Large intestine (tissue), 3 donors: Measurements from ENCODE around the gene VEPH1. TPM values are rescaled to one million over a fixed set of nuclear protein-coding genes. Genes with fewer than 3 reads are reported as not detected.

ENCODE experiments used
- DNase-seq, 2 donors: peaks; one replicate each; pipeline versions ENCODE4 v3.0.0 to v3.0.0-alpha.2; 2013
- H3K27ac ChIP-seq: one replicate; pipeline ENCODE4 v1.5.1; 2013; ENCODE audit warnings: low read length
- H3K27me3 ChIP-seq: 2 replicates; pipeline ENCODE4 v1.6.1; 2013; ENCODE audit warnings: low read length; ENCODE audit not compliant: control insufficient read depth, insufficient read depth
- H3K36me3 ChIP-seq: 2 replicates; pipeline ENCODE4 v1.6.1; 2013; ENCODE audit warnings: low read length; ENCODE audit not compliant: control insufficient read depth, insufficient read depth
- H3K4me1 ChIP-seq: one replicate; pipeline ENCODE4 v1.6.1; 2013; ENCODE audit warnings: low read length; ENCODE audit not compliant: control insufficient read depth, insufficient read depth
- H3K4me3 ChIP-seq: one replicate; pipeline ENCODE4 v1.5.1; 2013; ENCODE audit warnings: low read length
- H3K9me3 ChIP-seq: one replicate; pipeline ENCODE4 v1.6.1; 2013; ENCODE audit warnings: mild to moderate bottlenecking, low read depth, low read length, moderate library complexity; ENCODE audit not compliant: control insufficient read depth
- WGBS: methylation state at CpG from one replicate; pipeline ENCODE4 v1.1.5; 2013; ENCODE audit warnings: low lambda C conversion rate; ENCODE audit not compliant: insufficient coverage; 5-methylcytosine and 5-hydroxymethylcytosine counted together
- polyA plus RNA-seq: library from polyadenylated mRNA; unstranded; fragments of 120-200 nt; gene quantifications from one replicate; pipeline ENCODE4 v1.2.1, GENCODE V29; 2013

The VEPH1 gene
- polyA plus RNA-seq, 1 donor, result 0.63 TPM

GRCh38 chr3:157265931-157266330 is 237.3 kb downstream of the VEPH1 start:
- Histone ChIP-seq H3K4me1 (no peaks in the 10 kb centered on the region), H3K27ac (no peak overlapping the region), H3K36me3 (no peaks in the 10 kb centered on the region), H3K27me3 (no peaks in the 10 kb centered on the region), H3K4me3 (no peak overlapping the region), H3K9me3 (no peaks in the 10 kb centered on the region)
- WGBS, result no CpG with 5 or more reads among the region's 1 CpG
- DNase-seq, result no peak

- no peaks in the 10 kb centered on the region for H3K27me3 ChIP-seq
- H3K4me1 ChIP-seq, result no peaks in the 10 kb centered on the region
- no peak overlapping the region for H3K4me3 ChIP-seq
- no peak overlapping the region for H3K27ac ChIP-seq
- H3K36me3 ChIP-seq, result no peaks in the 10 kb centered on the region
- H3K9me3 ChIP-seq, result no peaks in the 10 kb centered on the region
- WGBS, result no CpG with 5 or more reads among the region's 1 CpG
- no peak for DNase-seq
Observed at GRCh38 chr3:157263027-157263426, 240.2 kb downstream of the VEPH1 start.

DNA sequence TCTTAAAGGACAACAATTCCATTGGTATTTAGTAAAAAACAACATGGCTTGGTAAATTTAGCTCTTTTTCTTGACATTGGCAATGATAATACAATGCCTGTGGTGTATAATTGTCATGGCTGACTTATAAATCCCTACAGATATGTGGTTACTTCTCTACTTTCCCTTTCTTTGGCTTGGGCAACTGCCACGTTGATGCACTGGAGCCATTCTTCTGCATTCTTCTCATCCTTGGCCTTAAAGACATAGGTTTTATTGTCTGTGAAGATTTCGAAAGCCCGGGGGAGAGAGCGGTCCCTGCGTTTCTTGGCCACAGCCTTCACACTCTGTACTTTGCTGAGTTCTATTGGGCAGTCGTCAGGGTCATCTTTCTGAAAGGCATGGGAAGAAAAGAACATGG is 242.2 kb downstream of the VEPH1 start:
- no peaks in the 10 kb centered on the region for H3K27me3 ChIP-seq
- no peaks in the 10 kb centered on the region for H3K9me3 ChIP-seq
- no peaks in the 10 kb centered on the region for H3K36me3 ChIP-seq
- no peaks in the 10 kb centered on the region for H3K4me1 ChIP-seq
- H3K4me3 ChIP-seq, result no peak overlapping the region
- WGBS, result 70% methylated on average over 2 of the region's 6 CpGs
- DNase-seq, result no peak
- no peak overlapping the region for H3K27ac ChIP-seq

DNA sequence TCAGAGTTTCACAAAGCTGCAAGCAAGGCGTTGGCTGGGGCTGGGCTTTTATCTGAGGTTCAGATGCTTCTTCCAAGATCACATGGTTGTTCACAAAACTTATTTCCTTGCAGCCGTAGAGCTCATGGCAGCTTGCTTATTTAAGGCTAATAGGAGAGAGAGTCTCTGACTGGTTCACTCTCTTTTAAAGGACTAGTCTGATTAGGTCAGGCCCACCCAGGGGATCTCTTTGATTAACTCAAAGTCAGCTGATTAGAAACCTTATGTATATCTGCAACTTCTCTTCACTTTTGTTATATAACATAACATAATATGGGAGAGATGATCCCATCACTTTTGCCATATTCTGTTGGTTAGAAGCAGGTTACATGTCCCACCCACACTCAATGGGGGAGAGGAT is 243.4 kb downstream of the VEPH1 start:
- no peak overlapping the region for H3K27ac ChIP-seq
- no CpG with 5 or more reads among the region's 2 CpGs for WGBS
- no peaks in the 10 kb centered on the region for H3K9me3 ChIP-seq
- no peaks in the 10 kb centered on the region for H3K27me3 ChIP-seq
- no peaks in the 10 kb centered on the region for H3K36me3 ChIP-seq
- H3K4me1 ChIP-seq, result no peaks in the 10 kb centered on the region
- DNase-seq, result peak in 1 of 2 donors; percentile 5
- no peak overlapping the region for H3K4me3 ChIP-seq

DNA sequence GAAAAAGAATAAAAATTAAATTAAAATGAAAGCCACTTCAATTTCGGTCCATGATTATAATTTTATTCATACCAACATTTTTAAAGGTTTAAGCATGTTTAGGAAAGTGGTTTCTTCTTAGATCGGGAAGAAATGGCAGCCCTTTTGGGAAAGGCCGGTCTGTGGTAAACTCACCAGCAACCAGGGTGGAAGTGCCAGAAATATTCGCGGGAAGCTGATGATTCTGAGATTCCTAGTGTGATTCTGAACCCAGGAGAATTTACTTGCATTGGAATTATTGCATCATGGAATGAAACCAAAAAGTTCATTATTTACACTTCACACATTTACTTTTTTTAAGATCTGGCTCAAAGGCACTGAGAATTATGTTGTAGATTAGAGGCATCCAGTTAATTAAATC is 246.1 kb downstream of the VEPH1 start:
- H3K4me1 ChIP-seq, result no peaks in the 10 kb centered on the region
- H3K9me3 ChIP-seq, result no peaks in the 10 kb centered on the region
- no peak overlapping the region for H3K4me3 ChIP-seq
- H3K27me3 ChIP-seq, result no peaks in the 10 kb centered on the region
- H3K36me3 ChIP-seq, result no peaks in the 10 kb centered on the region
- WGBS, result no CpG with 5 or more reads among the region's 5 CpGs
- no peak for DNase-seq
- H3K27ac ChIP-seq, result no peak overlapping the region

DNA sequence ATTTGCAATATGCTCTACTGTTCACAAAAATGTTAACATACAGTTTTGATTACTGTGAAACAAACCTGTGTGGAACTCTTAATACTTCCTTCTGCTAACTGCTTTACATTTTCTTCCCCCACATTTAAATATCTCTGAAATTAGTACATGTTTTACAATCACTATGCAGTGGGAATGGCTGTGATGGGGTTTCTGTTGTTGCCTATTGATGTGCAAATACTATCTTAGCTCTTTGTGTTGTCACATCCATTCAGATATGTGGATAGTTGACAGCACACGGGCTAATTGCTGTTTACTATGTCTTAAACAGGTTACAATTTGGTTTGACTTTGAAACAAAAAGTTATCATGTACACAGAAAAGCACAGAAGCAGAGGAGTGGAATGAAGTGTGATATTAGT is 247.4 kb downstream of the VEPH1 start:
- no peaks in the 10 kb centered on the region for H3K9me3 ChIP-seq
- H3K4me1 ChIP-seq, result no peaks in the 10 kb centered on the region
- H3K27ac ChIP-seq, result no peak overlapping the region
- no peaks in the 10 kb centered on the region for H3K36me3 ChIP-seq
- no peaks in the 10 kb centered on the region for H3K27me3 ChIP-seq
- H3K4me3 ChIP-seq, result no peak overlapping the region
- no peak for DNase-seq
- WGBS, result no CpG with 5 or more reads among the region's 1 CpG

GRCh38 chr3:157251685-157252084 is 251.5 kb downstream of the VEPH1 start:
- Histone ChIP-seq H3K36me3 (no peaks in the 10 kb centered on the region), H3K27ac (no peak overlapping the region), H3K4me3 (no peak overlapping the region), H3K9me3 (no peaks in the 10 kb centered on the region), H3K4me1 (no peaks in the 10 kb centered on the region), H3K27me3 (no peaks in the 10 kb centered on the region)
- DNase-seq, result no peak
- no CpG with 5 or more reads among the region's 3 CpGs for WGBS

- Histone ChIP-seq H3K4me3 (no peak overlapping the region), H3K4me1 (no peaks in the 10 kb centered on the region), H3K36me3 (no peaks in the 10 kb centered on the region), H3K27ac (no peak overlapping the region), H3K27me3 (no peaks in the 10 kb centered on the region), H3K9me3 (no peaks in the 10 kb centered on the region)
- no peak for DNase-seq
- WGBS, result 98% methylated on average over 5 of the region's 5 CpGs
Observed at GRCh38 chr3:157249606-157250005, 253.6 kb downstream of the VEPH1 start.

DNA sequence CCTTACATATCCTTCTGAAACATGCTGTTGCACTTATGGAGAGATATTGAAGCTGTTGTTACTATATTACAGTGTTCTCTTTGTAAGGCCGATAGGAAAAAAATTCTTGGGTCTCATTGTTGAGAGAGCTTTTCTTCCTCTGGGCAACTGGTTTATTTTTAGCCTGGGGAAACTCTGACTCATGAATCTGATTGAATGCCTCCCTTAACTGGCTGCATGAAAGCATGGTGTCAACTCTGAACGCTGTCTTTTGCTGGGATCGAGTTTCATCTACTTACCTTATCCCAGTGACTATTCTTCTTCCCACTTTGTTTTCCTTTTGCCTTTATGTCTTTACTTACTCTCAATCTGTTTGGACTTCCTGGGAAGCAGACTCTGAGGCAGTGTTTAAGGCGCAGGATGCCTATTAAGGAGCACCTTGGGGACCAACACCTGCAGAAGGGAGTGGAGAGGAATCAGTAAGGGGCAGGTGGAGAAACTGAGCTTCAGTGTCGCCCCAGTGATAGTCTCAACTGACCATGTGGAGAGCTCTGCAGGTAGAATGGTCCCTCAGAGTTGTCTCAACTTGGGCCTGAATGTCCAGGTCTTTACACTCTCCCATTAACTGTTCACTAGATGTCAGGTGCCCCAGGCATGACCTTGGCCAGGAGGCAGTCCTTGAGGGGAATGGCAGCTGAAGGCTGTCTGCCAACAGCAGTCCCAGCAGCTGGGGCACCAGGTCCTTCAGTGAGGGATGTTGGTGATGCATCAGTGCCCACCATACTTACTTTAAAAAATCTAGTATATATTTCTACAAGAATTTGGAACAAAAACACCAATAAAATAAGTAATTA is 254.4 kb downstream of the VEPH1 start:
- Histone ChIP-seq H3K27ac (no peak overlapping the region), H3K27me3 (no peaks in the 10 kb centered on the region), H3K36me3 (no peaks in the 10 kb centered on the region), H3K4me3 (no peak overlapping the region), H3K4me1 (no peaks in the 10 kb centered on the region), H3K9me3 (no peaks in the 10 kb centered on the region)
- DNase-seq, result peak; percentile 7 to 24
- 42% methylated on average over 2 of the region's 5 CpGs for WGBS

DNA sequence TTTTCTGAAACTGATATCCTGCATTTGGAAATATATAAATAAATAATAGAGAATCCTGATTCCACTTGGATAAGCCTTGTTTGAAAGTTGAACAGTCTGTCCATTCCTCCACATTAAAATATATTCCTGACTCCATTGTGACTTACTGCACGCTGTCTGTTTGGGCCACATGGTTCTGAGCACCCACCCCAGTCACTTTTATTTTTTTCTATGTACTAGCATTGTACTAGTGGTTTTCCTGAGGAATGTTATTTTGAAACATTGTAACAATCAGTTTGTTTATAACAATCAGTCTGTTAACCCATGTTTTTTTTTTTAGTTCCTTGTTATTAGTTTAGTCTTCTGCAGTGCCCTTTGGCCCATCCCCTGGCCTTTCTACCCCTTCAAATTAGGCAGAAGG is 255.8 kb downstream of the VEPH1 start:
- WGBS, result 100% methylated on average over 1 of the region's 1 CpG
- H3K27ac ChIP-seq, result no peak overlapping the region
- no peaks in the 10 kb centered on the region for H3K36me3 ChIP-seq

GRCh38 chr3:157242836-157243235 is 260.4 kb downstream of the VEPH1 start:
- Histone ChIP-seq H3K9me3 (no peaks in the 10 kb centered on the region), H3K4me1 (no peaks in the 10 kb centered on the region), H3K4me3 (no peak overlapping the region), H3K27ac (no peak overlapping the region), H3K27me3 (no peaks in the 10 kb centered on the region), H3K36me3 (no peaks in the 10 kb centered on the region)
- 100% methylated on average over 1 of the region's 1 CpG for WGBS
- no peak for DNase-seq

More for the DNA sequence above, 255.8 kb downstream of the VEPH1 start:
- Histone ChIP-seq H3K4me3 (no peak overlapping the region), H3K27me3 (no peaks in the 10 kb centered on the region), H3K9me3 (no peaks in the 10 kb centered on the region), H3K4me1 (no peaks in the 10 kb centered on the region)
- DNase-seq, result no peak
